ENCODE results near the gene LTK. TPM values are rescaled to one million over a fixed set of nuclear protein-coding genes. Genes with fewer than 3 reads are reported as not detected.
A peak's percentile ranks its signal among the peaks of the same experiment; 100 is the strongest.

Gene LTK
- not detected for total RNA-seq

- no peak for DNase-seq
These were observed at the start of gene LTK for GRCh38 chr15:41513506-41514227. Gene LTK (minus strand): TSS chr15:41513827. CDS start chr15:41513709, 118 bp downstream.

- DNase-seq: no peak
These were observed 49.2 kb upstream of the LTK start for GRCh38 chr15:41562784-41563198.

GRCh38 chr15:41562244-41562643 lies 48.6 kb upstream of the LTK start:
- no peak for DNase-seq

- peak; percentile 81 for DNase-seq
These were observed 48.1 kb upstream of the LTK start for GRCh38 chr15:41561777-41562145.

GRCh38 chr15:41561104-41561776 lies 47.6 kb upstream of the LTK start:
- peak; percentile 14 for DNase-seq

GRCh38 chr15:41560572-41560874 lies 46.9 kb upstream of the LTK start:
- no peak for DNase-seq

GRCh38 chr15:41559239-41559782 lies 45.7 kb upstream of the LTK start:
- no peak for DNase-seq

- peak; percentile 73 for DNase-seq
These were observed 45.0 kb upstream of the LTK start, which contains the start of gene TYRO3 for GRCh38 chr15:41558400-41559238. Gene TYRO3 (plus strand): TSS chr15:41559212. CDS start chr15:41559258, 46 bp downstream.

- peak; percentile 77 for DNase-seq
These were observed 44.2 kb upstream of the LTK start for GRCh38 chr15:41557673-41558399.

GRCh38 chr15:41556677-41557076 lies 43.0 kb upstream of the LTK start:
- no peak for DNase-seq

GRCh38 chr15:41554915-41555314 lies 41.3 kb upstream of the LTK start:
- peak; percentile 29 for DNase-seq

- no peak for DNase-seq
These were observed 40.7 kb upstream of the LTK start for GRCh38 chr15:41554343-41554742.

- DNase-seq: no peak
These were observed 40.1 kb upstream of the LTK start for GRCh38 chr15:41553731-41554130.

GRCh38 chr15:41550066-41550775 lies 36.6 kb upstream of the LTK start:
- no peak for DNase-seq

- no peak for DNase-seq
These were observed 33.5 kb upstream of the LTK start for GRCh38 chr15:41546851-41547786.

GRCh38 chr15:41545218-41545617 lies 31.6 kb upstream of the LTK start:
- no peak for DNase-seq

GRCh38 chr15:41544650-41545015 lies 31.0 kb upstream of the LTK start:
- peak; percentile 54 for DNase-seq

- no peak for DNase-seq
These were observed 29.9 kb upstream of the LTK start for GRCh38 chr15:41543521-41543870.

- no peak for DNase-seq
These were observed 23.2 kb upstream of the LTK start for GRCh38 chr15:41536866-41537265.

- no peak for DNase-seq
These were observed 21.9 kb upstream of the LTK start for GRCh38 chr15:41535544-41535943.
